ENCODE measurements around the gene RAD51.

RAD51 gene

DNA sequence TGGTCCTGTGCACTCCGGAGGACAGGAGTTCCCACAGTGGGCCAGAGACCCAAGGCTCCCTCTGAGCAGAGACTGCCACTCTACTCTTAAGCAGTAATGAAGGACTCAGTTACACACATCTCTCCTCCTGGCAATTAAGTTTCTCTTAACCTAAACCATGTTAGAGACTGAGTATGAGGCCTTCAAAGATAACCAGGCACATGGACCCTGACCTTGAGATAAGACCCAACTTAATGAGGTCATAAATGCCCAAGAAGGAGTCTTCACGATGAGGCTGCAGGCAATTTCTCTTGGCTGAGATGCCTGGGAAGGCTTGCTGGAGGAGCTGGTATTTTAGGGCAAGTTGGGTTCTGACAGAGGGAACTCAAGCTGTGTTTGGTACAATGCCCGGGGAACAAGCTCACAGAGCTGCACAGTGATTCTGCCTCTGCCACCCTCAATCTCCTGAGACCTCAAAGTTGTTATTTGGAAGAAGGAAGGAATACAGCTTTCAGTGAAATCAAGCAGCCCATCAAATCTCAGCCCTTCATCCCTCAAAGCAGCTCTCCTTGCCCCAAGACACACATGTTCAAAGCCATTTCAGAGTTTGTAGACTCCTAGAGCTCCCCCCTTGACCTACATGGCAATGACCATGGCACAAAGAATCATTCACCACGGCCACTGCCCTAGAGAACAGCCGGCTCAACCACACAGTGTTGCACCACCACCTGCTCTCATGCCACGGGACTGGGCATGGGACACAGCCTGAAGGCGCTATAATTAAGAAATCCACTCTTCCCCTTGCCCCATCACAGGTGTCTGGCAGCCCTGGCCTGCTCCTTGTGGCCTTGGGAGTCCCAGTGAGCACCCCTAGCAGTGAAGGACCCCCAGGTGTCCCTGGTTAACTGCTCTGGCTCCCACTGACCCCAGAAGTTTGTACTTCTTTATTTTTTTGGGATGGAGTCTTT is 53.0 kb downstream of the RAD51 start:
- Histone ChIP-seq H3K9ac (no peak overlapping the region), H4K20me1 (ENCODE audit: insufficient read depth) (no peaks in the 10 kb centered on the region), H3K27ac (peak overlapping the region; percentile 24; the same call in 1 of the 2 replicates), H3K4me3 (IDR thresholded peaks at IDR 0.05; ENCODE audit: insufficient read depth, low read depth, low read length) (no peak overlapping the region), H3K4me1 (ENCODE audit: low read depth, poor library complexity, severe bottlenecking) (peaks cover 66% of the 10 kb centered on the region), H3K4me2 (peak overlapping the region; percentile 9; the same call in 1 of the 2 replicates), H2AFZ (ENCODE audit: low read depth) (no peak overlapping the region), H3K27me3 (ENCODE audit: insufficient read depth, low read depth) (no peaks in the 10 kb centered on the region), H3K36me3 (ENCODE audit: insufficient read depth) (peaks cover 2% of the 10 kb centered on the region; the same call in 1 of the 2 replicates), H3K79me2 (ENCODE audit: insufficient read depth, low read depth) (peaks cover 14% of the 10 kb centered on the region)
- TF ChIP-seq, protein P1, sequence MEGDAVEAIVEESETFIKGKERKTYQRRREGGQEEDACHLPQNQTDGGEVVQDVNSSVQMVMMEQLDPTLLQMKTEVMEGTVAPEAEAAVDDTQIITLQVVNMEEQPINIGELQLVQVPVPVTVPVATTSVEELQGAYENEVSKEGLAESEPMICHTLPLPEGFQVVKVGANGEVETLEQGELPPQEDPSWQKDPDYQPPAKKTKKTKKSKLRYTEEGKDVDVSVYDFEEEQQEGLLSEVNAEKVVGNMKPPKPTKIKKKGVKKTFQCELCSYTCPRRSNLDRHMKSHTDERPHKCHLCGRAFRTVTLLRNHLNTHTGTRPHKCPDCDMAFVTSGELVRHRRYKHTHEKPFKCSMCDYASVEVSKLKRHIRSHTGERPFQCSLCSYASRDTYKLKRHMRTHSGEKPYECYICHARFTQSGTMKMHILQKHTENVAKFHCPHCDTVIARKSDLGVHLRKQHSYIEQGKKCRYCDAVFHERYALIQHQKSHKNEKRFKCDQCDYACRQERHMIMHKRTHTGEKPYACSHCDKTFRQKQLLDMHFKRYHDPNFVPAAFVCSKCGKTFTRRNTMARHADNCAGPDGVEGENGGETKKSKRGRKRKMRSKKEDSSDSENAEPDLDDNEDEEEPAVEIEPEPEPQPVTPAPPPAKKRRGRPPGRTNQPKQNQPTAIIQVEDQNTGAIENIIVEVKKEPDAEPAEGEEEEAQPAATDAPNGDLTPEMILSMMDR (conservative IDR thresholded peaks at IDR 0.05; ENCODE audit: low read depth, low read length) = no peak

DNA sequence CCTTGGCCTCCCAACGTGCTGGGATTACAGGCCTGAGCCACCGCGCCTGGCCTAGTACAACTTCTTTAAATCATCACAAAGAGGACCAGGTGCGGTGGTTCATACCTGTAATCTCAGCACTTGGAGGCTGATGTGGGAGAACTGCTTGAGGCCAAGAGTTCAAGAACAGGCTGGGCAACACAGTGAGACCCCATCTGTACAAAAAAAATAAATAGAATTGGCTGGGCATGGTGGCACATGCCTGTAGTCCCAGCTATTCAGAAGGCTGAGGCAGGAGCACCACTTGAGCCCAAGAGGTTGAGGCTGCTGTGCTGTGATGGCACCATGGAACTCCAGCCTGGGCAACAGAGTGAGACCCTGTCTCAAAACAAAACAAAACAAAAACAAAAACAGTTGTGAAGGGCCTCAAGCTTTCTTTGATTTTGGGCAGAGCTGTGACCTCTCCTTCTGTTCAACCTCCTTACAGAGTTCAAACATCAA is 54.2 kb downstream of the RAD51 start:
- no peaks in the 10 kb centered on the region for H3K27me3 ChIP-seq (ENCODE audit: insufficient read depth, low read depth)
- H3K4me2 ChIP-seq = no peak overlapping the region
- peaks cover 2% of the 10 kb centered on the region; the same call in 1 of the 2 replicates for H3K36me3 ChIP-seq (ENCODE audit: insufficient read depth)
- no peak overlapping the region for H2AFZ ChIP-seq (ENCODE audit: low read depth)
- no peak overlapping the region for H3K27ac ChIP-seq
- no peak overlapping the region for H3K4me3 ChIP-seq (IDR thresholded peaks at IDR 0.05; ENCODE audit: insufficient read depth, low read depth, low read length)
- no peak overlapping the region for H3K9ac ChIP-seq
- H3K4me1 ChIP-seq (ENCODE audit: low read depth, poor library complexity, severe bottlenecking) = peaks cover 65% of the 10 kb centered on the region
- H4K20me1 ChIP-seq (ENCODE audit: insufficient read depth) = no peaks in the 10 kb centered on the region
- TF ChIP-seq, protein P1 (conservative IDR thresholded peaks at IDR 0.05; ENCODE audit: low read depth, low read length) = no peak
- peaks cover 26% of the 10 kb centered on the region for H3K79me2 ChIP-seq (ENCODE audit: insufficient read depth, low read depth)

DNA sequence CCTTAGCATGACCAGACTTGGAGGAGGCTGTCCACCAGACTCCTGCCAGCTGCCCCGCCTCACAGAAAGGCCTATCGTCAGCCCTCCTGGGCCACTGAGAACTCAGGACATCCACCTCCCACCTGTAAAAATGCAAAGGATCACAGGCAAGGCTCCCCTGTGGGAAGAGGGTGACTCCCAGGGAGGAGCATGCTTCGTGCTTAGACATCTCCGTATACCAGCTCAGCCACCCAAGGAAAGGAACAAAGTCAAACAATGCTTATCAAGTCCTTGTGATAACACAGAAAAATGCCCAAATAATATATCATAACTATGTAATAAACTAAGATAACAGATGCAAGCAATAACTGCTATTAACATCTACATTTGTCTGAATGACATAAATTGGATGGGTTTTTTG is 55.9 kb downstream of the RAD51 start:
- Histone ChIP-seq H3K4me3 (IDR thresholded peaks at IDR 0.05; ENCODE audit: insufficient read depth, low read depth, low read length) (no peak overlapping the region), H3K27ac (no peak overlapping the region), H2AFZ (ENCODE audit: low read depth) (no peak overlapping the region), H3K36me3 (ENCODE audit: insufficient read depth) (peaks cover 2% of the 10 kb centered on the region; the same call in 1 of the 2 replicates), H3K27me3 (ENCODE audit: insufficient read depth, low read depth) (no peaks in the 10 kb centered on the region), H3K9ac (no peak overlapping the region), H3K79me2 (ENCODE audit: insufficient read depth, low read depth) (peaks cover 33% of the 10 kb centered on the region), H3K4me1 (ENCODE audit: low read depth, poor library complexity, severe bottlenecking) (peaks cover 53% of the 10 kb centered on the region), H4K20me1 (ENCODE audit: insufficient read depth) (no peaks in the 10 kb centered on the region), H3K4me2 (no peak overlapping the region)
- TF ChIP-seq, protein P1 (conservative IDR thresholded peaks at IDR 0.05; ENCODE audit: low read depth, low read length) = no peak

DNA sequence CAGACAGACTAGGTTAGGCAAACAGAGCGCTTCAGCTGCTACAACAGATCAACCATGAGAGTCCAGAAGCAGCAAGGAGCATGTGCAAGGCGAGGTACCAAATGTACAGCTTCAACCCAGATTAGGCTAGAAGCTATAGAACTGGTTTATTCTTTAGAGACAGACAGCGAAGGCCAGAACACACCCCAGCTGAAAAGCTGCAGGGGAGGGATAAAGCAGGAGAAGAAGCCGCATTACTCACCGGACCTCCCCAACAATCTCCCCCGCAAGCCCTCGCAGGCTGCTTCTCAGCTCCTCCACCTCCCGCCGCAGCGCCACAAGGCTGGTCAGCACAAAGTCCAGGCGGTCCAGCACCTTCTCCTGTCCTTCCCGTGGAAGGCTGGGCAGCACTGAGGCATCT is 56.8 kb downstream of the RAD51 start:
- H3K27me3 ChIP-seq (ENCODE audit: insufficient read depth, low read depth) = no peaks in the 10 kb centered on the region
- H3K27ac ChIP-seq = no peak overlapping the region
- peaks cover 2% of the 10 kb centered on the region; the same call in 1 of the 2 replicates for H3K36me3 ChIP-seq (ENCODE audit: insufficient read depth)

More for the DNA sequence above, 56.8 kb downstream of the RAD51 start:
- no peak overlapping the region for H3K4me3 ChIP-seq (IDR thresholded peaks at IDR 0.05; ENCODE audit: insufficient read depth, low read depth, low read length)
- H3K4me1 ChIP-seq (ENCODE audit: low read depth, poor library complexity, severe bottlenecking) = peaks cover 46% of the 10 kb centered on the region
- H4K20me1 ChIP-seq (ENCODE audit: insufficient read depth) = no peaks in the 10 kb centered on the region
- H2AFZ ChIP-seq (ENCODE audit: low read depth) = no peak overlapping the region
- TF ChIP-seq, protein P1 (conservative IDR thresholded peaks at IDR 0.05; ENCODE audit: low read depth, low read length) = no peak
- H3K79me2 ChIP-seq (ENCODE audit: insufficient read depth, low read depth) = peaks cover 33% of the 10 kb centered on the region
- no peak overlapping the region for H3K9ac ChIP-seq
- H3K4me2 ChIP-seq = no peak overlapping the region
